NOMO-1 (cell line): ENCODE data around the gene VTN.

ENCODE experiments used
- DNase-seq, 2 experiments: peaks; one replicate each; lab custom pipeline; 2025; ENCODE audit not compliant: unreplicated experiment in 2 of 2; lab: John Stamatoyannopoulos, UW

VTN gene

DNA sequence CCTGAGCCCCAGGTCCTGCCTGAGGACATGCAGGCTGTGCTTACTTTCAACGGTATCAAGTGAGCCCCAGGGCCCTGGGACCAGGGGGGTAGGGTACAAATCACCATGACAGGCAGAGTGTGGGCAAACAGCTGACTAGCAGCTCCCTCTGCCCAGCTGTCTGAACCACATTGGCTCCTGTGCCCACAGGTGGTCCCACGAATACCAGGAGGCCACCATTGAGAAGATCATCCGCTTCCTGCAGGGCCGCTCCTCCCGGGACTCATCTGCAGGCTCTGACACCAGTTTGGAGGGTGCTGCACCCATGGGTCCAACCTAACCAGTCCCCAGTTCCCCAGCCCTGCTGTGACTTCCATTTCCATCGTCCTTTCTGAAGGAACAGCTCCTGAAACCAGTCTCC is 25.9 kb upstream of the VTN start:
- DNase-seq, result no peak

- DNase-seq, result no peak
Observed at GRCh38 chr17:28395426-28395825, 25.3 kb upstream of the VTN start.

DNA sequence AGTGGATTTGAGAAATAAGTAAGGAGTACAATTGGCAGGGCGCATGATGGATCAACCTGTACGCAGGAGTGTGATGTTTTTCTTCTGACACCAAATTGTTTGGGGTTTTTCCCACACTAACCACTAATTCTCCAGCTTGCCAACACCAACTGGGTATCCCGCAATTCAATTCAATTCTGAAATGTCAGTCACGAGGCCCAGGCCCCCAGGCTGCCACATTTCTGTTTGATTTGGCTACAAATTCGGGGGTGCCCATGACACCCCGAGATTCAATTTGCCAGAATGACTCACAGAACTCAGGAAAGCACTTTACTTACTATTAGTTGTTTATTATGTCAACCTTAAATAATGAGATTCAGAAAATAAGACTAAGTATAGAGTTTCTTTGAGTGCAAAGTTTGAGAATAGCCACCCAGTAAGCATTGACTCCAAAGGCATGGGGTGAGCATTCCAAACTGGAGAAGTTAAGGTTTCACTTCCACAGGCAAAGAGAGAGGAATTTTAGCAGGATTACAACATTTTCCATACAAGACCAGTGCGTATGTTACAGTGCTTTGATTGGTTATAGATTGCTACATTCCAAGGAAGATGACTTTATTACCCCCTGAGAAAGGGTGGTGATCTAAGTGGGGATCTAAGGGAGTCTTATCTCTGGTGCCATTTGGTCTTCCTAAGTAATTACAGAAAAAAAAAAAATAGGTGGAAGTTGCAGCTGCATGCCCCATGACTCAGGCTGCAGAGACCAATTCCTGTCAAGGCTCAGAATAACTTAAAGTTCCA is 24.4 kb upstream of the VTN start:
- no peak for DNase-seq

GRCh38 chr17:28392491-28392890 is 22.4 kb upstream of the VTN start:
- DNase-seq, result no peak

- no peak for DNase-seq
Observed at GRCh38 chr17:28391401-28391800, 21.3 kb upstream of the VTN start.

DNA sequence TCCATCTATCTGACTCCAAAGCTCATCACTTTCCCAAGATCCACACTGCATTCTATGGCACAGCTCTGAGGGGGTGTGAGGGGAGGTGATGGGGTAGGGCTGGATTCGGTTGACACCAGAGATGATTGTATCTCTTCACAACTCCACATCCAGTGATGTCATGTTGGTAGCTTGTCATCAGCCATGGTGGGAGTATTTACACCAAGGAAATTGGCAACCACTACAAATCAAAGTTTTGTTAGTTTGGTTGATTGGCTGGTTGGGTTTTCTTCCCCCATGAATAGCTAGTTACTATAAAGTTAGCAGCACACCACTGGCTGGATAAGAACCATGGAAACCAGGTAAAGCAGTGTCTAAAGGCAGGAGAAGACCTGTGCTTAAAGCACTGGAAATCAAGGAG is 20.9 kb upstream of the VTN start:
- no peak for DNase-seq

DNA sequence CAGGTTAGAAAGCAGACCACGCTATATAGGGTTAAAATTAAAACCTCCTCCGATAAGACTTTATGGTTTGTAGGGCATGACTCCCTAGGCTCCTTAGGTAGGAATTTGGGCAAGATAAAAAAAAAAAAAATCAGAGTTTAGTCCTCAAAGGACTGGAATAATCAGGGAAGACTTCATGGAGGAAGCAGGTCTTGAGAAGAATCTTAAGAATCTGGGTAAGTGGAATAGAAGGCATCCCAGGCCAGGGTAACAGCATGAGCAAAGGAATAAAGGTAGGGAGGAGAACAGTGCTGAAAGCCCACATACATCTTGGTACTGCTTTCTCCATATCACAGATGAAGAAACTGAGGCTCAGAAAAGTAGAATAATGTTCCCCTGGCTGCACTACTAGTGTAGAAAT is 20.5 kb upstream of the VTN start:
- no peak for DNase-seq

GRCh38 chr17:28390141-28390540 is 20.0 kb upstream of the VTN start:
- no peak for DNase-seq

- DNase-seq, result no peak
Observed at GRCh38 chr17:28388106-28388505, 18.0 kb upstream of the VTN start.

DNA sequence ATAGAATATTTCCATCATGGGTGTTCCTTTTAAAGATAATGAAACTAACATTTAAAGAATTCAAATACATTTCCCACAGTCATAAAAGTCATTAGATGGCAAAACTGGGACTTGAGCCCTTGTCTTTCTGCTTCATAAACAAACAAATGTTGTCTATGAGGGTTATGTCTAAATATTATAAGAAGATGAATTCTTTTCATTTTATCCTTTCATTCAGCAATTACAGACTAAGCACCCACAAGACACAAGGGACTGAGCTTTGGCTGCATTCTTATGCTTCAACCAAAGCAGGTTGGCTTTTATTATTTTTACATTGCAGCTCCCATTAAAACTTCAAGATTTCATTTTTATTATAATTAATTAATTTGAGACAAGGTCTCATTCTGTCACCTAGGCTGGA is 16.3 kb upstream of the VTN start:
- DNase-seq, result no peak

DNA sequence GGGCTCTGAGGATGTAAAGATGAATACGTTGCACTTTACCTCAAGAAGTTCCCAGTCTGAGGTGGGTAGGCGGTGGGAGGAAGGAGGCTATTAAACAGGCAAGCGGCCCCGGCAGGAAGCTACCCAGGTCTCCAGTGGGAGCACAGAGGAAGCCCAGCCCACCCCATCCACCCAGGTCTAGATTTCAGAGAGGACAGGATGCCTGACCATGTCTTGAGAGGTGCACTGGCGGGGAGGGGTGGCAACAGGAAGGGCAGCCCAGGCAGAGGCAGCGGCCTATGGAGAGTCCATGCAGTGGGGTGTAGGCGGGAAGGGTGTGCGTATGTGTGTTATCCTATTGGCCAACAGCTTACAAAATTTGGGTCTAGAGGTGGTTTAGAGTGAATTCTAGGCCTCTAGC is 15.3 kb upstream of the VTN start:
- no peak for DNase-seq

DNA sequence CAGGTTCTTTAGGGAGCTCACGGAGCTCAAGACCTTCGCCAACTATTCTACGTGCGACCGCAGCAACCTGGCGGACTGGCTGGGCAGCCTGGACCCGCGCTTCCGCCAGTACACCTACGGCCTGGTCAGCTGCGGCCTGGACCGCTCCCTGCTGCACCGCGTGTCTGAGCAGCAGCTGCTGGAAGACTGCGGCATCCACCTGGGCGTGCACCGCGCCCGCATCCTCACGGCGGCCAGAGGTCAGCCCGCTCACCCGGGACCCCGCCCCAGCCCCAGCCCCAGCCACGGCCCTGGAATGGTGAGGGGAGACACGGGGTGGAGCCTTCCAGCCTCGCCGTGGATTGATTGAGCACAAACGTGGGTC is 14.9 kb upstream of the VTN start:
- no peak for DNase-seq

DNA sequence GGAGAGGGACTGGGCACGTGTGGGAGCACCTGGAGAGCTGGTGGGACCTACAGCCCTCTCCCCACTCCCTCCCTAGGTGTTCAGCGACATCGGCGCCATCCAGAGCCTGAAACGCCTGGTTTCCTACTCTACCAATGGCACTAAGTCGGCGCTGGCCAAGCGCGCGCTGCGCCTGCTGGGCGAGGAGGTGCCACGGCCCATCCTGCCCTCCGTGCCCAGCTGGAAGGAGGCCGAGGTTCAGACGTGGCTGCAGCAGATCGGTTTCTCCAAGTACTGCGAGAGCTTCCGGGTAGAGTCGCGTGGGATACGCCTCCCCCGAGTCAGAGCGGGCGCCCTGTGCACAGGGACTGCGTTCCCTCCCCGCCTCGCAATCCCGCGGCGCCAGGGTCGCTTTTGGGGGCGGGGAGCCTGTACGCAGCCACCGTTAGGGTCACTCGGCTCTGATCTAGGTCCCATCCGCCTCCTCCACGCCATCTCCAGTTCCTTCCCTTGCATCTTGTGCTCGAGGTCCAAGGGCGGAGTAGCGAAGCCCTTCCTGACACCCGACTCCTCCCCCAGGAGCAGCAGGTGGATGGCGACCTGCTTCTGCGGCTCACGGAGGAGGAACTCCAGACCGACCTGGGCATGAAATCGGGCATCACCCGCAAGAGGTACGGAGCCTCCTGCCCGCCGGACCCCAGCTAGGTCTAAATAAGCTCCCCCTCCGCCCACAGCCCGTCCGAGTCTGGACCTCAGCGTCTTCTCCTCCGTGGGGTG is 14.4 kb upstream of the VTN start:
- DNase-seq, result peak; percentile 56 to 66

- no peak for DNase-seq
Observed at GRCh38 chr17:28381141-28381825, 11.2 kb upstream of the VTN start.

DNA sequence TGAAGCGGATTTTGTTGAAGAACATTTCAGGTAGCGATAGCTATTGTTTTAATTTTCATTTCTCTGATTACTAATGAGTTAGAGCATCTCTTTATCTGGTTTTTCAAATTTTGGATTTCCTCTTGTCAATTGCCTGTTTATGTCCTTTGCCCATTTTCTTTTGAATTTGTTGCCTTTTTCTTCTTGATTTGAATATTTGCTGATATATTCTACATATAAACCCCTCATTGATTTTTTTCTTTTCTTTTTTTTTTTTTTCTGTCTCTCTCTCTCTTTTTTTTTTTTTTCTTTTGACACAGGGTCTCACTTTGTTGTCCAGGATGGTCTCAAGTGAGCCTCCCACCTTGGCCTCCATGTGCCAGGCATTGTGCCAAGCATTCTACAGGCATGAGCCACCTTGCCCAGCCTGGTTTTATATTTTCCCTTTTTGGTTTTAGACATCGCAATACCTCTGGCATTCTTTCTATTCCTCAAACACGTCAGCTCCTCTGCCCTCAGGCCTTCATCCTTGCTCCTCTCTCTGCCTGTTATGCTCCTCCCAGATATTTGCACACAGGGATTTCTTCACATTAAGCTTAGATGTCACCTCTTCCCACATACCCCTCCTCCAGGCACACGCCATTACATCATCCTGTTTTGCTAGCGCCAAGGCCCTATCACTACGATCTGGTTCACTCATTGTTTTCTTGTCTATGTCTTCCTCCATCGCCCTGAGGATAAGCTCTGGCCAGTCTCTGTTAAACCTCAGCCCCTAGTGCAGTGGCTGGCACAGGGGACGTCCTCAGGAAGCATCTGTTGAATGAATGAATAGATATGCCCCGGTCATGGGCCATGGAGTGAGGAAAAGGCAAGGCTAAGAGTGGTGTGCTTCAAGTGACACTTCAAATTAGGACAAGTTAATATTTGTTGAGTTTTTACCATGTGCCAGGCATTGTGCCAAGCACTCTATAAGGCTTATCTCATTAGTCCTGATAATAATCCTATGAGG is 10.0 kb upstream of the VTN start:
- no peak for DNase-seq

DNA sequence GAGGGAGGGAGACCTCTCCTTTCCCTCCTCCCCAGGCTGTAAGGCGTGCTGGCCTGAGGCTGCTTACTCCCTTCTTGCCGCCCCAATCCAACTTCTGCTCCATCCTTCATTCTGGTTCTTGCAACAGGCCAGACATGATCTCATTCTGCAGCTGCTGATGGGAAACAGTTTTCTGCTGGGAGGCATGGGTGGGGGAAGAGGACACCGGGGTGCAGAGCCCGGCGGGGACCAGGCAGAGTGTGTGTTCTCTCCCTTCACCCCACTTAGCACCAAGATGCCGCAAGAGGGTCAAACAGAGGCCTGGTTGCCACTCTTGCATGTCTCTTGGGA is 2.8 kb upstream of the VTN start:
- DNase-seq, result no peak

GRCh38 chr17:28372203-28372944 is 2.3 kb upstream of the VTN start:
- DNase-seq, result no peak

- DNase-seq, result peak in 1 of 2 experiments; percentile 12
Observed at GRCh38 chr17:28371245-28372202, 1.4 kb upstream of the VTN start, which contains the start of gene SARM1. Gene SARM1, plus strand, starts transcription at chr17:28371694. Its CDS starts 339 bp downstream, at chr17:28372033.

DNA sequence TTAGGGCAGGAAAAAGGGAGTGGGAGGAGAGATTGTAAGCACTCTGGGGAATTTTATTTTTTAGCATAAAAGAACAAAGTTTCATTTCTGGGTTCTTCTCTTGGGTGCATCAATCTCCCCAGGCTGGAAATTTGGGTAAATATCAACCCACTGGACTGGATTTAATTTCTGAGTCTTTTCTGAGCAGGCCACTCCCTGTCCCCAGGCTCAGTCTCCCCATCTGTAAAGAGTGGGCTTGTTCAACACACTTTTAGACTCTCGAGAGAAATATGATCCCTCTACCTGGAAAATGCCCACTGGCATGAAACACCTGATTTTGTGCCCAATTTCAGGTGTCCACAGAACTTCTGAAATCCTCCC is 617 bp upstream of the VTN start:
- DNase-seq, result no peak
